HepG2 (cell line): ENCODE results near the gene CPT1B. TPM values are rescaled to one million over a fixed set of nuclear protein-coding genes. Genes with fewer than 3 reads are reported as not detected.

Experiments used
- DMTF1 ChIP-seq: sonication (generic); formaldehyde crosslinking; IDR thresholded peaks from 2 replicates; pipeline ENCODE4 v1.4.0; 2020; ENCODE audit warnings: mild to moderate bottlenecking, missing genetic modification reagents
- FOSL2 ChIP-seq: sonication (generic); formaldehyde crosslinking; IDR thresholded peaks from 2 replicates; pipeline ENCODE4 v1.4.0; 2020; ENCODE audit warnings: missing genetic modification reagents
- FOXA3 ChIP-seq: IDR thresholded peaks from 2 replicates; pipeline ENCODE4 v1.6.1; 2016; ENCODE audit warnings: missing genetic modification reagents, missing compliant biosample characterization
- GTF3A ChIP-seq: sonication (generic); formaldehyde crosslinking; conservative IDR thresholded peaks from 2 replicates; pipeline ENCODE4 v1.4.0; 2020; ENCODE audit warnings: mild to moderate bottlenecking, missing genetic modification reagents
- HDAC1 ChIP-seq: sonication (generic); formaldehyde crosslinking; IDR thresholded peaks from 2 replicates; pipeline ENCODE4 v1.5.1; 2020; ENCODE audit warnings: mild to moderate bottlenecking, missing genetic modification reagents
- HNF1B ChIP-seq: sonication (generic); formaldehyde crosslinking; IDR thresholded peaks from 2 replicates; pipeline ENCODE4 v1.5.1; 2020; ENCODE audit warnings: mild to moderate bottlenecking, moderate library complexity, missing genetic modification reagents
- SMYD3 ChIP-seq: sonication (generic); formaldehyde crosslinking; IDR thresholded peaks from 2 replicates; pipeline ENCODE4 v1.8.1; 2023; ENCODE audit warnings: mild to moderate bottlenecking, missing genetic modification reagents
- TBX2 ChIP-seq: sonication (generic); formaldehyde crosslinking; IDR thresholded peaks from 2 replicates; pipeline ENCODE4 v1.5.0; 2020; ENCODE audit warnings: missing genetic modification reagents, mild to moderate bottlenecking, borderline replicate concordance
- USF2 ChIP-seq, 2 experiments: sonication (generic) in 1 of 2; formaldehyde crosslinking in 1 of 2; IDR thresholded peaks; 2 replicates each; pipeline versions ENCODE4 v1.5.1 to v1.6.1; 2011 to 2020; ENCODE audit warnings: borderline replicate concordance in 1 of 2, low read depth in 1 of 2, low read length in 1 of 2, mild to moderate bottlenecking in 1 of 2, missing genetic modification reagents in 1 of 2, moderate library complexity in 1 of 2
- ZFP36L1 ChIP-seq: sonication (generic); formaldehyde crosslinking; IDR thresholded peaks from 2 replicates; pipeline ENCODE4 v1.8.0; 2022; ENCODE audit warnings: mild to moderate bottlenecking, missing genetic modification reagents, moderate library complexity
- ZNF143 ChIP-seq: sonication (generic); formaldehyde crosslinking; IDR thresholded peaks from 2 replicates; pipeline ENCODE4 v1.4.0; 2020; ENCODE audit warnings: missing genetic modification reagents
- ZNF224 ChIP-seq: sonication (generic); formaldehyde crosslinking; IDR thresholded peaks from 2 replicates; pipeline ENCODE4 v1.5.0; 2020; ENCODE audit warnings: mild to moderate bottlenecking, missing genetic modification reagents
- ZNF329 ChIP-seq: sonication (generic); formaldehyde crosslinking; IDR thresholded peaks from 2 replicates; pipeline ENCODE4 v1.9.0; 2021; ENCODE audit warnings: low read depth, mild to moderate bottlenecking, missing genetic modification reagents
- ZNF33A ChIP-seq: sonication (generic); formaldehyde crosslinking; IDR thresholded peaks from 2 replicates; pipeline ENCODE4 v1.5.1; 2020; ENCODE audit warnings: missing genetic modification reagents, mild to moderate bottlenecking, moderate library complexity, borderline replicate concordance
- ZNF687 ChIP-seq: sonication (generic); formaldehyde crosslinking; IDR thresholded peaks from 2 replicates; pipeline ENCODE4 v1.5.1; 2020; ENCODE audit warnings: mild to moderate bottlenecking, missing genetic modification reagents, moderate library complexity
- ZNF776 ChIP-seq: sonication (generic); formaldehyde crosslinking; IDR thresholded peaks from 2 replicates; pipeline ENCODE4 v1.4.0; 2020; ENCODE audit warnings: mild to moderate bottlenecking, missing genetic modification reagents
- ZSCAN12 ChIP-seq: sonication (generic); formaldehyde crosslinking; IDR thresholded peaks from 2 replicates; pipeline ENCODE4 v1.9.0; 2021; ENCODE audit warnings: mild to moderate bottlenecking, missing genetic modification reagents
- polyA plus RNA-seq, 8 experiments: library from polyadenylated mRNA; depleted of rRNA in 3 of 8; stranded (reverse) in 7 of 8; unstranded in 1 of 8; fragments of >200 nt; fragmentation: Illumina TruSeq in 4 of 8; extraction: Trizol in 4 of 8; gene quantifications; 2 replicates each; pipeline versions ENCODE4 v1.2.1 to v1.2.3, GENCODE V29; 2011 to 2016; ENCODE audit warnings: low read depth in 4 of 8, missing spikeins in 1 of 8, mixed read lengths in 1 of 8; ENCODE audit not compliant: insufficient read depth in 1 of 8
- total RNA-seq, 5 experiments: library from RNA; depleted of rRNA; stranded (reverse); fragments of >200 nt; fragmentation: Illumina TruSeq; extraction: Trizol; gene quantifications; 2 replicates each; pipeline ENCODE4 v1.2.3, GENCODE V29; 2016; ENCODE audit warnings: low read depth in 1 of 5

The CPT1B gene
- total and polyA plus RNA-seq, 2 of the 13 experiments (the other 11 are each of a cell fraction or from before 2014, with no cell fraction given): 9.2 to 19.5 TPM

GRCh38 chr22:50568626-50569025 lies 9.6 kb downstream of the CPT1B start (continued):
- TF ChIP-seq GTF3A (CRISPR knock-in tag): no peak
- TF ChIP-seq ZNF143 (CRISPR knock-in tag): no peak
- TF ChIP-seq FOSL2 (CRISPR knock-in tag): peak; percentile 48
- no peak; the same call in 1 of the 2 replicates for TF ChIP-seq HNF1B (CRISPR knock-in tag)
- TF ChIP-seq ZNF776 (CRISPR knock-in tag): no peak
- no peak for TF ChIP-seq ZSCAN12 (CRISPR knock-in tag)
- no peak for TF ChIP-seq SMYD3 (CRISPR knock-in tag)
- 0 out of 2 replicates have a peak, but pooled peaks have one; percentile 32 for TF ChIP-seq TBX2 (CRISPR knock-in tag)
- TF ChIP-seq ZNF687: peak; percentile 70; the same call in 1 of the 2 replicates
- TF ChIP-seq FOXA3 (CRISPR knock-in tag): peak; percentile 7; the same call in 1 of the 2 replicates
- TF ChIP-seq HDAC1 (CRISPR knock-in tag): no peak
- TF ChIP-seq ZFP36L1 (CRISPR knock-in tag): no peak
- no peak for TF ChIP-seq ZNF33A (CRISPR knock-in tag)
- TF ChIP-seq ZNF329 (CRISPR knock-in tag): no peak
- no peak for TF ChIP-seq ZNF224
- no peak for TF ChIP-seq DMTF1 (CRISPR knock-in tag)
- 0 out of 2 replicates have a peak, but pooled peaks have one; percentile 29 for TF ChIP-seq USF2 (IDR thresholded peaks at IDR 0.05; ENCODE audit: low read depth, low read length)
- no peak; the same call in 1 of the 2 replicates for TF ChIP-seq USF2 (CRISPR knock-in tag; IDR thresholded peaks at IDR 0.05; ENCODE audit: borderline replicate concordance)
